Measurements from ENCODE around the gene AP1S1. TPM values are rescaled to one million over a fixed set of nuclear protein-coding genes. Genes with fewer than 3 reads are reported as not detected.

AP1S1 gene
- total and polyA plus RNA-seq, 2 donors (not counting 3 experiments of a cell fraction or from before 2014, with no cell fraction given) = 93.3 to 106 TPM

DNA sequence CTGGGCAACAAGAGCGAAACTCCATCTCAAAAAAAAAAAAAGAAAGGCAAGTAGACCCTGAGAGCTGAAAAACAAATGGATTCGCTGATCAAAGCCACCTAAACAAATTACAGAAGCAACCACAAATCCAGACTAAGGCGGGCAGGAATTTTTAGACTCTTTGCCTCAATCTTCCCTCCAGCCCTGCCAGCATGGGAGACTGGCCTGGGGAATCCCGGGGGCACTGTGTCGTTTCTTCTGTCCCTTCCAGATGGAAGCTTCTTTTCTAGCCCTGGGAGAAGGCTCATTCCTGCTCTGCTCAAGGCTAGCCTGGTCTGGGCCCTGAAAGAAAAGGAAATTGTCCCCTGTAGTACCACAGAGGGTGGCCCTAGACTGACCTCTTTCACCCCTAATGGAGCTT is 43.0 kb upstream of the AP1S1 start:
- CTCF ChIA-PET = interaction anchor here (1.3 to 3.7 kb wide), 8 partner anchors 10 to 33 kb away, joined by 3 to 25 read pairs (median 11); partner anchors contain the start of gene SERPINE1
- Histone ChIP-seq H3K4me3 (replicated peaks in 1 of 3; ENCODE audit: insufficient read depth in 1 of 3, low read depth in 1 of 3, low read length in 3 of 3) (no peak overlapping the region), H2AFZ (ENCODE audit: low read depth, low read length) (no peak overlapping the region), H3K9me3 (replicated peaks; ENCODE audit: control insufficient read depth, insufficient read depth, low read length) (no peaks in the 10 kb centered on the region), H3K36me3 (ENCODE audit: control insufficient read depth in 2 of 2, extremely low read depth in 1 of 2, insufficient read depth in 2 of 2, low read length in 2 of 2) (no peaks in the 10 kb centered on the region), H3K4me2 (ENCODE audit: insufficient read depth, low read length) (no peak overlapping the region), H4K20me1 (replicated peaks; ENCODE audit: control insufficient read depth, extremely low read depth, insufficient read depth, low read length) (no peaks in the 10 kb centered on the region), H3K27ac (ENCODE audit: insufficient read depth, low read depth, low read length) (peak overlapping the region; percentile 94), H3K79me2 (ENCODE audit: control insufficient read depth, insufficient read depth, low read length) (peaks cover 8% of the 10 kb centered on the region), H3K27me3 (ENCODE audit: control insufficient read depth in 2 of 2, insufficient read depth in 2 of 2, low read length in 2 of 2) (no peaks in the 10 kb centered on the region), H3K9ac (replicated peaks; ENCODE audit: extremely low read depth, insufficient read depth, low read length) (peak overlapping the region; percentile 90), H3K9me1 (replicated peaks; ENCODE audit: control insufficient read depth, extremely low read depth, insufficient read depth, low read length) (no peaks in the 10 kb centered on the region), H3K4me1 (ENCODE audit: control insufficient read depth, extremely low read depth, insufficient read depth, low read length) (peaks cover 55% of the 10 kb centered on the region)
- POLR2A ChIA-PET = interaction anchor here (0.6 to 8.8 kb wide), 11 partner anchors 8 to 222 kb away, joined by 3 to 132 read pairs (median 10); partner anchors contain the start of genes SERPINE1, TRIM56 and UFSP1
- dilution Hi-C loops (cut with MboI; ENCODE audit: extremely low pct_ligation_motif_present, low sequenced_read_pairs) (no loop called here), intact Hi-C loops (cut with micrococcal nuclease) (no loop called here)
- DNase-seq (ENCODE audit: low read depth, low spot score) = no peak
- TF ChIP-seq EZH2 (IDR thresholded peaks at IDR 0.05; ENCODE audit: borderline replicate concordance, low read depth, low read length, severe bottlenecking) (no peak), FOS (IDR thresholded peaks at IDR 0.05; ENCODE audit: borderline replicate concordance, insufficient read depth, low read length) (no peak), JUN (IDR thresholded peaks at IDR 0.05; ENCODE audit: borderline replicate concordance, insufficient read depth, insufficient read length, low read depth) (no peak), GATA2 (IDR thresholded peaks at IDR 0.05; ENCODE audit: insufficient read depth, insufficient read length, low read depth, low read length) (no peak), MYC (IDR thresholded peaks at IDR 0.05; ENCODE audit: low read depth, low read length) (no peak), POLR2A (IDR thresholded peaks at IDR 0.05; ENCODE audit: low read depth, low read length) (no peak), POLR2AphosphoS5 (IDR thresholded peaks at IDR 0.05; ENCODE audit: insufficient read depth, low read depth, low read length) (no peak)
- TF ChIP-seq, protein P1, sequence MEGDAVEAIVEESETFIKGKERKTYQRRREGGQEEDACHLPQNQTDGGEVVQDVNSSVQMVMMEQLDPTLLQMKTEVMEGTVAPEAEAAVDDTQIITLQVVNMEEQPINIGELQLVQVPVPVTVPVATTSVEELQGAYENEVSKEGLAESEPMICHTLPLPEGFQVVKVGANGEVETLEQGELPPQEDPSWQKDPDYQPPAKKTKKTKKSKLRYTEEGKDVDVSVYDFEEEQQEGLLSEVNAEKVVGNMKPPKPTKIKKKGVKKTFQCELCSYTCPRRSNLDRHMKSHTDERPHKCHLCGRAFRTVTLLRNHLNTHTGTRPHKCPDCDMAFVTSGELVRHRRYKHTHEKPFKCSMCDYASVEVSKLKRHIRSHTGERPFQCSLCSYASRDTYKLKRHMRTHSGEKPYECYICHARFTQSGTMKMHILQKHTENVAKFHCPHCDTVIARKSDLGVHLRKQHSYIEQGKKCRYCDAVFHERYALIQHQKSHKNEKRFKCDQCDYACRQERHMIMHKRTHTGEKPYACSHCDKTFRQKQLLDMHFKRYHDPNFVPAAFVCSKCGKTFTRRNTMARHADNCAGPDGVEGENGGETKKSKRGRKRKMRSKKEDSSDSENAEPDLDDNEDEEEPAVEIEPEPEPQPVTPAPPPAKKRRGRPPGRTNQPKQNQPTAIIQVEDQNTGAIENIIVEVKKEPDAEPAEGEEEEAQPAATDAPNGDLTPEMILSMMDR (IDR thresholded peaks at IDR 0.05; ENCODE audit: extremely low read depth in 1 of 2, insufficient read depth in 1 of 2, low read depth in 1 of 2, low read length in 2 of 2) = no peak
- TF ChIP-seq, protein P2, sequence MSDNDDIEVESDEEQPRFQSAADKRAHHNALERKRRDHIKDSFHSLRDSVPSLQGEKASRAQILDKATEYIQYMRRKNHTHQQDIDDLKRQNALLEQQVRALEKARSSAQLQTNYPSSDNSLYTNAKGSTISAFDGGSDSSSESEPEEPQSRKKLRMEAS (IDR thresholded peaks at IDR 0.05; ENCODE audit: insufficient read depth, insufficient read length) = no peak
- no peak for FAIRE-seq
- BruUV-seq (replicated peaks) = no TSS peak

Measured in endothelial cell of umbilical vein (primary cell).